Stimulated activated CD8-positive, alpha-beta memory T cell treated with anti-CD3 and anti-CD28 coated beads, Interleukin-7, amount 100 ng/mL, for 24 hours (primary cell): ENCODE results near the gene ECE1.
"Not testable (repeated sequence)": the region's sequence is repeated elsewhere in the genome, so short reads cannot be mapped to it uniquely, and the experiment has no call there.

Experiments
- DNase-seq: peaks from one replicate; pipeline ENCODE4 v3.0.0-alpha.2; 2020; ENCODE audit warnings: low read depth

ECE1 gene

DNA sequence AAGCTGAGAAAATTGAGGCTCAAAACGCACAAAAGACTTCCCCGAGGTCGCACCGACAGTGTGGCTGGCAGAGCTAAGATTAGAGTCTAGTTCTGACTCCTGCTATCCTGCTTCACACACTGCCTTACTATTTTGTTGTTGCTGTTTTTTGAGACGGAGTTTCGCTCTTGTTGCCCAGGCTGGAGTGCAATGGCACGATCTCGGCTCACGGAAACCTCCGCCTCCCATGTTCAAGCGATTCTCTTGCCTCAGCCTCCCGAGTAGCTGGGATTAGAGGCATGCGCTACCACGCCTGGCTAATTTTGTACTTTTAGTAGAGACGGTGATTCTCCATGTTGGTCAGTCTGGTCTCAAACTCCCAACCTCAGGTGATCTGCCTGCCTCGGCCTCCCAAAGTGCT, 112.0 kb downstream of the ECE1 start:
- not testable (repeated sequence) for DNase-seq

- peak; percentile 99 for DNase-seq
Measured at GRCh38 chr1:21176586-21177555, 113.4 kb downstream of the ECE1 start, which contains the start of gene EIF4G3. TSS of gene EIF4G3 (minus strand) at chr1:21176897. CDS start at chr1:21002742, 174,155 bp downstream.

DNA sequence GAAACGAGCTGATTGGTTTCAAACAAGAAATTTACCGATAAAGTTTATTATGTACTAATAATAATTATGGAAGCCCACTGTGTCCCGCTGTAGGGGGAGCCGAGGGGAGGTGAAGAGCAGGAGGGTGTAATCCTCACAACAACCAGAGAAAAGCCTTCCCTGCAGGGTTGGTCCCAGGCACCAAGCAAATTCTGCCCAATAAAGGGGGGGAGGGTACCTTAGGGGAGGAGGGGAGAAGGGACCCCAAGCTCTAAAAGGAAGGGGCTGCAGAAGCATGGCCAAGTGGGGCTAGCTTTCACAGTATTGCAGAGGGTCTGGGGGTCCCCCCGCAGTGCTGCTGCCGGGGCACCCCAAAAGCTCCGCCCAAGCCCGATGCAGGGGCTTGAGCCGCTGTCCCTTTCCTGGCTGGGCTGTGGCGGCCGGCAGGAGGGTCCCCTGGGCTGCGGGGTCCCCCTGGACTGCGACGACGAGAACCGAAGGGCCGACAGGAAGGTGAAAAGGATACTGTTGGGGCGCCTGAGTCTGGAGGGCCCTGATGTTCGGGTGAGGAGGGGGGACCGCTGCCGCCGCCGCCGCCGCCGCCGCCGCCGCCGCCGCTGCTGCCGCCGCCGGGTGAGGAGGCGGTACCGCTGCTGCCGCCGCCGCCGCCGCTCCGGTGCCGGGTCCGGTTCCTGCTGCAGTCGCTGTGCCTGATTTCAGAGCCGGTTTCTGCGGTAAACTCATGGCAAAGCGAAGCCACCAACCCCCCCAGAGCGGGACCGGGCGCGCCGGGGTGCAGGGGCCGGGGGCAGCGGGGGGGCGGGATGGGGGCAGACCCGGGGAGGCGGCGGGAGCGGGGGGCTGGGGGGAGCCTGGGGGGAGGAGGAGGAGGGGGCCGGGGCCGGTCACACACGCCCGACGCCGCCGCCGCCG, 114.3 kb downstream of the ECE1 start:
- no peak for DNase-seq

GRCh38 chr1:21175324-21175669, 115.0 kb downstream of the ECE1 start:
- no peak for DNase-seq

DNA sequence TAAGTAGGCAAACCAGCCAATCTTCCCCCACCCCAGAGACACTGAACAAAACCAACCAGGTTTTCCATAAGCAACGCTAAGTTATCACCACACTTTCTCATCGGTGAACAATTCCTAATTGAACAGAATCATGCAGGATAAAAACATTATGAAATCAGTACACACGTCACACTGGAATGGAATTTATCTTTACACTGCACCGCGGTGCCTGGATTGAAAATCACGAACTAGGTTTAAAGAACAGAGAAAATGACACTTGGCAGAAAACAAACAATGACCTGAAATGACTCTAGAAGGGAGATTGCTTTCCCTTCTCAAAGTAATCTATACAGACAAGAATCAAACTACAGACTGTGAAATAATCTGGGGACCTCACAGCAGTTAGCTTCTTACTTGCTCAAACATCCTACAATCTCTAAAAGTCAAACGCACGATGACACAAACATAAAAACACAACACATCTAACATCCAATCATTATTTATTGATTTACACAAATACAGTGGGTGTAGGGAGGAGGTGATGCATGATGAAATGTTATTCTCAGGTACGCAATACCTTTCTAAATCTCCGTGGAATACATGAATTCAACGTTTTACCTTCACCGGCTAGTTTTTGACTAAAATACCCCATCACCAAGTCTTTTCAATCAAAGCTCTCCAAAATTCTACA, 115.5 kb downstream of the ECE1 start:
- DNase-seq, result no peak

GRCh38 chr1:21174230-21174629, 116.0 kb downstream of the ECE1 start:
- DNase-seq, result no peak

GRCh38 chr1:21173096-21173495, 117.2 kb downstream of the ECE1 start:
- DNase-seq, result not testable (repeated sequence)

GRCh38 chr1:21170837-21171236, 119.4 kb downstream of the ECE1 start:
- not testable (repeated sequence) for DNase-seq

DNA sequence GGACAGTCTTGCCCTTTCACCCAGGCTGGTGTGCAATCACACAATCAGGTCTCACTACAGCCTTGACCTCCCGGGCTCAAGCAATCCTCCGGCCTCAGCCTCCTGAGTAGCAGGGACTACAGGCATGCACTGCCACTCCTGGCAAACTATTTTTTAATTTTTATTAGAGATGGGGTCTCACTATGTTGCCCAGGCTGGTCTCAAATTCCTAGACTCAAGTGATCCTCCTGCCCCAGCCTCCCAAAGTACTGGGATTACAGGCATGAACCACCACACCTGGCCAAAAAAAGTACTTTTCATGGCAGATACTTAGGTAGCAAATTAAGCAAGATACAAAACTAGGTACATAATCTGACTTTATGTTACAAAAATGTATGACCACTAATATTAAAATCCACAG, 121.8 kb downstream of the ECE1 start:
- DNase-seq, result no peak
